Measurements from ENCODE around the gene IDH3A.

IDH3A gene

GRCh38 chr15:78164010-78164409, 14.8 kb downstream of the IDH3A start:
- no peak for DNase-seq (ENCODE audit: low read depth in 2 of 2, low spot score in 1 of 2)

DNA sequence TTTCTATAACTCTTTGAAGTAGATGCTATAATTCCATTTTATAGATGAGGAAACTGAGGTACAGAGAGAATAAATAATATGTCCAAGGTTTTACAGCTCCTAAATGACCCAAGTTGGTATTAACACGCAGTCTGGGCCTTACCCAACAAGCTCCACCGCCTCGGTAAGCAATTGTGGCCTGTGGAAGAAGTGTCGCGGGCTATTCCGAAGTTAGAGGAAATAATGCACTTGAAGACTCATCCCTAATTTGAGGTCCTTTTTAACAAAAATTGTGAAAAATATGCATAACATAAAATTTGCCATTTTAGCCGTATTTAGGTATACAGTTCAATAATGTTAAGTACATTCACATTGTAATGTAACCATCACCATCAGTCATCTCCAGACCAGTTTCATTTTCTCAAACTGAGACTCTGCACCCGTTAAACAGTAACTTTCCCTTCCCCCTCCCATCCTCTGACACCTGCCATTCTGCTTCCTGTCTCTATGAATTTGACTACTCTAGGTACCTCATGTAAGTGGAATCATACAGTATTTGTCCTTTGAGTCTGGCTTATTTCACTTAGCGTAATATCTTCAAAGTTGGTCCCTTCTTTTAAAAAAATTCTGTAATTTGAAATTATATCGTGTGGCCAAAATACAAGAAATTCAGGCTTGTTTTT, 18.2 kb downstream of the IDH3A start:
- DNase-seq (ENCODE audit: low read depth in 2 of 2, low spot score in 1 of 2): no peak

- no peak for DNase-seq (ENCODE audit: low read depth in 2 of 2, low spot score in 1 of 2)
These were observed 19.4 kb downstream of the IDH3A start for GRCh38 chr15:78168608-78169007.

GRCh38 chr15:78170848-78171773, 21.9 kb downstream of the IDH3A start:
- DNase-seq (ENCODE audit: low read depth in 2 of 2, low spot score in 1 of 2): no peak

DNA sequence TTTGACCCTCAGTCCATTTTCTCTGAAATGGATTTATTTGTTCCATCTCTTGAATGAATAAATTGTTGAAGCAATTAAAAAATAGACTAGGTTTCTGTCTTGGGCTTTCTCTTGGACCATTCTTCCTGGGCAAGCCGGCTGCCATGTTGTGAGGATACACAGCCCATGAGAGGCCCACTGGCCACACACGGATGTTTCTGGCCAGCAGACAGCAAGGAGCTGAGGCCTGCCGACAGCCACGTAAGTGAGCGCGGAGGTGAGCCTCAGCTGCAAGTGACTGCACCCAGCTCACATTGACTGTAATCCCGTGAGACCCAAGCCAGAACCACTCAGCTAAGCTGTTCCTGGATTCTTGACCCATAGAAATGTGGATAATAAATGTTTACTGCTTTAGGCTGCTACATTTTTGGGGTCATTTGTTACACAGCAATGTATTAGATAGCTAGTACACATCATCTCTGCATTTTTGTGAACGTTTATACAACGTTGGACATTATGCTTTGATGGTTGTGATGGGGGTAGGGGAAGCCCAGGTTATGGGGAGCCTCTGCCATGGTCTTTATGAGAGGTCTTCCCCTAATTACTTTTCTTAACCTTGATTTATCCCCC, 22.8 kb downstream of the IDH3A start:
- DNase-seq (ENCODE audit: low read depth in 2 of 2, low spot score in 1 of 2): no peak

GRCh38 chr15:78174401-78174800, 25.2 kb downstream of the IDH3A start:
- no peak for DNase-seq (ENCODE audit: low read depth in 2 of 2, low spot score in 1 of 2)

GRCh38 chr15:78175330-78175729, 26.2 kb downstream of the IDH3A start:
- no peak for DNase-seq (ENCODE audit: low read depth in 2 of 2, low spot score in 1 of 2)

DNA sequence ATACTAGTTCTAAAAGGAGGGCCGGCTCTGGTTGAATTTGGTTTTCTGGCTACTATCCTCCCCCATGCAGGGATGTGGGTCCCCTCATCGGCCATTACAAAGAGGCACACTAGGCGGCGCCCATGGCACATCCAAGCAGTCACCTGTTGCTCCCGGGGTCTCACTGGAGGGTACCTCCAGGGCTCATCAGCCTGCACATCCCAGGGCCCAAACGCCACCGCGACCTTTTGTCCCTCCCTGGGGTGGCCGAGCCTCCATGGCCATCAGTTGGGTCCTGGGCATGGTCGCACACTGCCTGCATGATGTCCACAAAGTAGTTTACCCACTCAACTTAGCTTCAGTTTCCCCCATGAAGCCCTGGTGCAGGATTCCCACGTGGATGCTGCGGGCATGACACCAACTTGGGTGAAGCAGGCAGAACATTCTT, 28.3 kb downstream of the IDH3A start:
- DNase-seq (ENCODE audit: low read depth in 2 of 2, low spot score in 1 of 2): no peak

DNA sequence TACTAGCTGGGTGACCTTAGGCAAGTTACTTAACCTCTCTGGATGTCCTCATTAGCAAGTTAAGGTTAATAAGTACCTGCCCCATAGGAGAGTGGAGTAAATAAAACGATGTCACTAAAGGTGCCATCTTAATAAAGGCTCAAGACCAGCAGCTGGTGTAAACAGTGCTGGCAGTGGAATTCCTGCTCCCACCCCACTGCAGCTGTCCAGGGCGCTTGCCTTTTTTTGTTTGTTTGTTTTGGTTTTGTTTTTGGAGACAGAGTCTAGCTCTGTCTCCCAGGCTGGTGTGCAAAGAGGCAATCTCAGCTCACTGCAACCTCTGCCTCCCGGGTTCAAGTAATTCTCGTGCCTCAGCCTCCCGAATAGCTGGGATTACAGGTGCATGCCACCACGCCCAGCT, 28.9 kb downstream of the IDH3A start:
- no peak for DNase-seq (ENCODE audit: low read depth in 2 of 2, low spot score in 1 of 2)

DNA sequence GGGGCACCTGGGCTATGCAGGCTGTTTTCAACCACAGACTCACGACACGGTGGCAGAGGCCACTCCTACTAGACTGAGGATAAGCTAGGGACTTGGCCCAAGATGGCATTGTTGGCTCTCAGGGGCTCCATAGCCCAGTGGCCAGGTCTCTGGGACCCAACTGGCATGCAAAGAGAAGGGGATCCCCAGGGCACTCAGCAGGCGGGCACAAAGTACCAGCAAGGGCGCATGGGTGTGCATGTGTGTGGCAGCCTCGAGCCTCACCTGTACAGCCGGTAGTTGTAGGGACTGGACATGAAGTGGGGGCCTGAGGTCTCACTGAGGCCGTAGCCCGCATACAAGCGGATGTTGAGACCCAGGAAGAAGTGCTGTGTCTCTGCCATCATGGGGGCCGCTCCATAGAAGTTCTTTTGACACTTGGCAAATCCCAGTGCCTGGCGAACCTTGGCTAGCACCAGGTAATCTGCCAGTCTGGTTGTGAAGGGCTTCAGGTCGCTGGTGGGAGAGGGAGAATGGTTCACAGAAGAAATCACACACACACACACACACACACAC, 30.2 kb downstream of the IDH3A start:
- no peak for DNase-seq (ENCODE audit: low read depth in 2 of 2, low spot score in 1 of 2)

GRCh38 chr15:78179906-78180305, 30.7 kb downstream of the IDH3A start:
- DNase-seq (ENCODE audit: low read depth in 2 of 2, low spot score in 1 of 2): no peak

GRCh38 chr15:78182336-78182700, 33.2 kb downstream of the IDH3A start:
- no peak for DNase-seq (ENCODE audit: low read depth in 2 of 2, low spot score in 1 of 2)

DNA sequence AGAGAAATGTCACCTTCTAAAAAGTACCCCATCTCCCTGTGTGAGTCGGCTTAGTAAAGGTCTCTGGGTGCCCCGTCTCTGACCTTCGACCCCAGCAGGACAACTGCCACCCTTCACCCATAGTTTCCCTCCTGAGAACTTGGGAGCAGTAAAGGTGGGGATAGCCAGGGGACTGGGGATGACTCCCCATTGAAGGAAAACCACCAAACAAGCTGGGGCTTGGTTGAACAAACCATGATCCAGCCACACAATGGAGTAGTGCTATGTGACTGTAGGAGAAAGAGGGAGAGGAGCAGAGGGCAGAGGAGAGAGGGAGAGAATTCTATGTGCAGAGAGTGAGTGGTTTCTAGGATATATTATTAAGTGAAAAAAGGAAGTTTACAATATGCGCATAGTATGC, 33.7 kb downstream of the IDH3A start:
- DNase-seq (ENCODE audit: low read depth in 2 of 2, low spot score in 1 of 2): no peak

DNA sequence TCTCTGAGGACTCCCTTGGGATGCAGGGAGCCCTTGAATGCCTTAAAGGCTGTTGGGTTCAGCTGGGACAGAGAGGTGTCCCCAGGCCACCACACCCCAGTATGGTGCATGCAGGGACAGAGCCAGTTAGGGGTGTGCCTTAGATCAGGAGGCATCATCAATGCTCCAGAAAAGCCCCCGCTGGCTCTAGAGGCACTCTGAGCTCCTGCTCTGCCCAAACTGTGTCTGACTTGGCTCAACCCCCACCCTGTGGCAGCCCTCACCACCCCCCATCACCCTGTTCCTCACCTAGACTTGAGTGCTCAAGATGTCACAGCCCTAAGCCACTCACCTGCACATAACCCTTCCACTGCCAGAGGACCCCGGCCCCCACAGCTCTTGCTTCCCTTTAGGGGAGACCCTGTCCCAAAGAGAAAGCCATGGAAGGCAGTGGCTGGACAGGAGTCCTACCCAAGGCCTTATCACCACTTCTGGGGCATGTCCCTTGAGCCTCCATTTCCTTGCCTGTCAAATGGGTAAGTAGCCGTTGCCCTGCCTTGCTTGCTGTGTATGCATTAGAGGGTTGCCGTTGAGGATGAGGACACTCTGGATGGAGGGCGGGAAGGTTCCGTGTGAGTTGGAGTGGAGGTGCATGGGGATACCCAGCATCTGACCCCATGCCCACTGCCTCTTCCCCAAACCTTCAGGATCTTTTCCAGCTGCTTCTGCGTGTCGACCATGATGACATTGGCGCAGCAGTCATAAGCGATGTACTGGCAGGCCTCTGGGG, 43.8 kb downstream of the IDH3A start:
- DNase-seq (ENCODE audit: low read depth in 2 of 2, low spot score in 1 of 2): no peak

DNA sequence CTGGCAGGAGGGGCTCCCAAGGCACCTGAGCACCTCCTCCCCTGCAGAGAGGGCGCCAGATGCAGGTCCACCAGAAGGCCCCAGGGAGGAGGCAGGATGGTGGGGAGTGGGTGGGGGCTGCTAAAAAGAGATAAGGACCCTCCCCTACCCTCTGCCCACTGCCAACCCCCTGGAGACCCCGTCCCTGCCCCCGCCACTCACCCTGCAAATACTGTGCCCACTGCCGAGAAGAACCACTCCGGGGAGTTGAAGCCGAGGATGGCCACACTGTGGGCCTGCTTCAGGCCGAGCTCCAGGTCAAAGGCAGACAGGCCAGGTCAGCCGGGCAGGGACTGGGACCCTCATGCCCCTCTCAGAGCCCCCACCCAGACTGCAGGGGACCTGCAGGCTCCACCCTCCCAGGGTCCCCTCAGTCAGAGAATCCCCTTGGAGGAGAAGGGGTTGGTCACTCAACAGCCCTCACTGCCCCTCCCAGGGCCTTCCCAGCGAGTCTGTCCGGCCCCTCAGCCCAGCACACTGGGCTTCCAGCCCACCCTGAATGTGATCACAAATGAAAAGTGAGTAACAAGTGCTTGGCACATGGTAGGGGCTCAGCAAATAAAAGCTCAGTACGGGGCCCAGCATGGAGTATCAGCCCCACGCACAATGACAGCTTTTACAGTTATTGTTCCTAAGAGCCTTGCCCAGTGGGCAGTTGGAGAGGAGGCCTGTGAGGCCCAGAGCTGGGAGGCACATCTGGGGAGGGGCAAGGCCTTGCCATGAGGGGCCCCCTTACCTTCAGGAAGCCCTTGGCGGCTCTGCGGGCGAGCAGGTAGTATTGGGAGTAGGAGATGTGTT, 44.8 kb downstream of the IDH3A start:
- no peak for DNase-seq (ENCODE audit: low read depth in 2 of 2, low spot score in 1 of 2)

DNA sequence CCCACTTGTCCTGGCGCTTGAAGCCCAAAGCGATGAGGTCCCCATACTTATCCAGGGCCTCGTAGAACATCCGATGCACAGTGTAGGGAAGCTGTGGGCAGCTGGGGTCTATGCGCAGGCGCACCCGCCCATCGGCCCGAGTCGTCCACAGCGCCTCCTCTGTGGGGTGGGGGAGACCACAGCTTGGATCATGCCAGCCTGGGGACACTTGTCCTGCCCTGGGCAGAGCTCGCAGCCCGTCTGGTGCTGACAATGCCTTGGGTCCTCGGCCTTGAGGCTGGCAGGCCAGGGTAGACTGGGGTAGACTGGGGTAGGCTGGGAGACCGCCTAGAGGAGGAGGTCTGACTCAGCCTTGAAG, 45.4 kb downstream of the IDH3A start:
- no peak for DNase-seq (ENCODE audit: low read depth in 2 of 2, low spot score in 1 of 2)

GRCh38 chr15:78195735-78196201, 46.6 kb downstream of the IDH3A start:
- DNase-seq (ENCODE audit: low read depth in 2 of 2, low spot score in 1 of 2): no peak

DNA sequence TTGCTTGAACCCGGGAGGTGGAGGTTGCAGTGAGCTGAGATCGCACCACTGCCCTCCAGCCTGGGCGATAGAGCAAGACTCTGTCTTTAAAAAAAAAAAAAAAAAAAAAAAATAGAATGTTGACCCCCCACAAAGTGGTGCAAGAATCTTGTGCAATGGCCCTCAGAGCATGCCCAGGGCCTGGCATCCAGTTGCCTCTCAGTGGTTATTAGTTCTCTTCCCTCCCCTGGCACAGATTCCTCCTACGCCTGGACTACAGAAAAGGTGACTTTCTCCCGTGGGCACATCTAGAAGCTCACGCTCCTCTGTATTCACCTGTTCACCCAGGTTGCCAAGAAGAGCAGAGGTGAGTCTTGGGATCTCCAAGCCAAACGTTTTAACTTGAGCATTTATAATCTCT, 48.5 kb downstream of the IDH3A start:
- no peak for DNase-seq (ENCODE audit: low read depth in 2 of 2, low spot score in 1 of 2)

- no peak for DNase-seq (ENCODE audit: low read depth in 2 of 2, low spot score in 1 of 2)
These were observed 51.2 kb downstream of the IDH3A start for GRCh38 chr15:78200276-78200930.

All from stimulated activated CD8-positive, alpha-beta memory T cell treated with anti-CD3 and anti-CD28 coated beads, Interleukin-4, amount 100 ng/mL, for 4 hours (primary cell).